HG03378 (cell line): Measurements from ENCODE around the gene COL27A1.

Experiments used
- ATAC-seq: cut with Tn5 transposase; IDR thresholded peaks from one replicate; pipeline ENCODE4 v1.9.1; 2021; ENCODE audit warnings: mild to moderate bottlenecking, moderate library complexity; ENCODE audit not compliant: unreplicated experiment

The COL27A1 gene

GRCh38 chr9:114166103-114166470 is 10.8 kb downstream of the COL27A1 start:
- no peak for ATAC-seq

- no peak for ATAC-seq
Observed at GRCh38 chr9:114166614-114167572, 11.6 kb downstream of the COL27A1 start.

- no peak for ATAC-seq
Observed at GRCh38 chr9:114167591-114168091, 12.3 kb downstream of the COL27A1 start.

GRCh38 chr9:114168281-114169028 is 13.1 kb downstream of the COL27A1 start:
- ATAC-seq: no peak

GRCh38 chr9:114169029-114169951 is 14.0 kb downstream of the COL27A1 start:
- no peak for ATAC-seq

- no peak for ATAC-seq
Observed at GRCh38 chr9:114169952-114170770, 14.8 kb downstream of the COL27A1 start.

GRCh38 chr9:114170771-114171461 is 15.6 kb downstream of the COL27A1 start:
- no peak for ATAC-seq

- ATAC-seq: no peak
Observed at GRCh38 chr9:114171500-114171899, 16.2 kb downstream of the COL27A1 start.

- ATAC-seq: no peak
Observed at GRCh38 chr9:114172981-114173833, 17.9 kb downstream of the COL27A1 start.

- ATAC-seq: no peak
Observed at GRCh38 chr9:114174557-114174875, 19.2 kb downstream of the COL27A1 start.

- no peak for ATAC-seq
Observed at GRCh38 chr9:114174876-114175771, 19.8 kb downstream of the COL27A1 start.

GRCh38 chr9:114176624-114177291 is 21.4 kb downstream of the COL27A1 start:
- ATAC-seq: no peak

- no peak for ATAC-seq
Observed at GRCh38 chr9:114177423-114178064, 22.2 kb downstream of the COL27A1 start.

- no peak for ATAC-seq
Observed at GRCh38 chr9:114178076-114178475, 22.7 kb downstream of the COL27A1 start.

GRCh38 chr9:114178756-114179450 is 23.6 kb downstream of the COL27A1 start:
- no peak for ATAC-seq

GRCh38 chr9:114179516-114179915 is 24.2 kb downstream of the COL27A1 start:
- no peak for ATAC-seq
